DND-41 (cell line): Measurements from ENCODE around the gene SLC2A10.

Experiments
- ATAC-seq: fragments of 200-7000 bp; cut with Tn5 transposase; 3 replicates; pipeline ENCODE4 v1.9.1; 2021; ENCODE audit warnings: low read depth; ENCODE audit not compliant: insufficient read depth
- DNase-seq: peaks from one replicate; pipeline ENCODE4 v3.0.0-alpha.2; 2020
- H2AFZ ChIP-seq: 2 replicates; pipeline ENCODE4 v1.6.0; 2012; ENCODE audit warnings: low read depth, low read length
- H3K27ac ChIP-seq: 2 replicates; pipeline ENCODE4 v1.5.1; 2012; ENCODE audit warnings: low read length, inconsistent platforms
- H3K27me3 ChIP-seq: fragments of 200-600 bp; sonication (generic); 2 replicates; pipeline ENCODE4 v1.6.0; 2012; ENCODE audit warnings: low read length, mild to moderate bottlenecking, inconsistent platforms; ENCODE audit not compliant: insufficient read depth, poor library complexity
- H3K36me3 ChIP-seq: 2 replicates; pipeline ENCODE4 v1.5.1; 2012; ENCODE audit warnings: low read length, inconsistent platforms; ENCODE audit not compliant: insufficient read depth
- H3K4me1 ChIP-seq: 2 replicates; pipeline ENCODE4 v1.5.1; 2012; ENCODE audit warnings: mild to moderate bottlenecking, low read length; ENCODE audit not compliant: insufficient read depth
- H3K4me2 ChIP-seq: 2 replicates; pipeline ENCODE4 v1.6.0; 2012; ENCODE audit warnings: mild to moderate bottlenecking, moderate library complexity, low read length, inconsistent platforms; ENCODE audit not compliant: insufficient read depth
- H3K4me3 ChIP-seq, 2 experiments: fragments of 200-600 bp in 1 of 2; shearing (Covaris generic) in 1 of 2; 2 replicates each; pipeline ENCODE4 v1.5.1; 2012 to 2016; ENCODE audit warnings: inconsistent platforms in 2 of 2, low read length in 2 of 2, mild to moderate bottlenecking in 2 of 2, low read depth in 1 of 2, moderate library complexity in 1 of 2
- H3K79me2 ChIP-seq: 2 replicates; pipeline ENCODE4 v1.6.0; 2012; ENCODE audit warnings: low read length, inconsistent platforms; ENCODE audit not compliant: insufficient read depth
- H3K9ac ChIP-seq: 2 replicates; pipeline ENCODE4 v1.6.0; 2012; ENCODE audit warnings: low read depth, mild to moderate bottlenecking, inconsistent platforms, low read length, moderate library complexity
- H3K9me3 ChIP-seq: 2 replicates; pipeline ENCODE4 v1.5.1; 2012; ENCODE audit warnings: low read length, moderate library complexity, mild to moderate bottlenecking, inconsistent platforms; ENCODE audit not compliant: insufficient read depth, severe bottlenecking
- H4K20me1 ChIP-seq: 2 replicates; pipeline ENCODE4 v1.6.0; 2012; ENCODE audit warnings: low read length; ENCODE audit not compliant: insufficient read depth
- EZH2 ChIP-seq: IDR thresholded peaks from 3 replicates; pipeline ENCODE4 v1.6.1; 2012; ENCODE audit warnings: borderline replicate concordance, low read depth, mild to moderate bottlenecking, moderate library complexity, low read length, inconsistent platforms; ENCODE audit not compliant: severe bottlenecking
- TF ChIP-seq, protein P1 (sequence below): IDR thresholded peaks from 2 replicates; pipeline ENCODE4 v1.5.1; 2012; ENCODE audit warnings: borderline replicate concordance, low read length, moderate library complexity, mild to moderate bottlenecking; ENCODE audit not compliant: poor library complexity, severe bottlenecking; ENCODE audit errors: extremely low read depth

SLC2A10 gene

DNA sequence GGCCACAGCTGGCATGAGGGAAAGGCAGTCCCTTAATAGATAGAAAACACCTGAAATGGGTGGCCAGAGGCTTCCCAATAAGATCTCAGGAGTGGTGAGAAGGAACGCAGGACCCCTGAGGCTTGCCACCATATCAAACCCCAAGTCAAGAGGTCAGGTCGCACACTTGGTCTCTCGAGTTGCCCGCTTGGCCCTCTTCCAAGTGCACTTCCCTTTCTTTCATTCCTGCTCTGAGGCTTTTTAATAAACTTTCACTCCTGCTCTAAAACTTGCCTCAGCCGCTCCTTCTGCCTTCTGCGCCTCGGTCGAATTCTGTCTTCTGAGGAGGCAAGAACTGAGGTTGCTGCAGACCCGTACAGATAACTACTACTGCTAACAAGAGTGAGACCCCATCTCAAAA lies 64.2 kb downstream of the SLC2A10 start:
- no peaks in the 10 kb centered on the region for H3K9me3 ChIP-seq
- no peak for ATAC-seq
- no peak overlapping the region for H3K27ac ChIP-seq
- TF ChIP-seq EZH2: no peak
- H3K9ac ChIP-seq: no peak overlapping the region
- H3K79me2 ChIP-seq: no peaks in the 10 kb centered on the region
- no peak overlapping the region for H3K4me2 ChIP-seq
- H3K4me1 ChIP-seq: no peaks in the 10 kb centered on the region
- H2AFZ ChIP-seq: no peak overlapping the region
- no peak for DNase-seq
- no peaks in the 10 kb centered on the region for H4K20me1 ChIP-seq
- no peaks in the 10 kb centered on the region for H3K36me3 ChIP-seq
- H3K4me3 ChIP-seq: no peak overlapping the region
- peaks cover 10% of the 10 kb centered on the region for H3K27me3 ChIP-seq

DNA sequence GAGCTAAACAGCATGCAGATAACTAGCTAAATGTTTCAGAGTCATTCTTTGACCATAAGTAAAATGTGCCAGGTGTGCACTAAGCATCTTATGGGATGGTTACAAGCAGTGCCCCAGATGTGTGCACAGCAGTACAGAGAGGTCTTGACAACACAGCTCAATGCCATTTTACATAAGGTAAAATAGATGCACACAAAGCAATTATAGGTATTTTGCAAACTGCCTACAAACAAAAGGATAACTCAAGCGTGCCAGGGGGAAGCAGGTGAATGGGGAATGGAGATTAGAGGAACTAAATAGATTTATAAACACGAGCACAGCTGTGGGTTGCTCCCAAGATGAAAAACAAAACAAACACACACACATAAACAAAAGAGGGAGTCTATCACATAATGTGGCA lies 64.8 kb downstream of the SLC2A10 start:
- Histone ChIP-seq H3K27ac (no peak overlapping the region), H3K9me3 (no peaks in the 10 kb centered on the region), H3K4me3 (no peak overlapping the region), H3K4me1 (no peaks in the 10 kb centered on the region), H3K9ac (no peak overlapping the region), H3K79me2 (no peaks in the 10 kb centered on the region), H3K4me2 (no peak overlapping the region), H2AFZ (no peak overlapping the region), H3K27me3 (peaks cover 10% of the 10 kb centered on the region), H3K36me3 (no peaks in the 10 kb centered on the region), H4K20me1 (peaks cover under 1% of the 10 kb centered on the region; the same call in 1 of the 2 replicates)
- no peak for DNase-seq
- no peak for ATAC-seq
- TF ChIP-seq, protein P1, sequence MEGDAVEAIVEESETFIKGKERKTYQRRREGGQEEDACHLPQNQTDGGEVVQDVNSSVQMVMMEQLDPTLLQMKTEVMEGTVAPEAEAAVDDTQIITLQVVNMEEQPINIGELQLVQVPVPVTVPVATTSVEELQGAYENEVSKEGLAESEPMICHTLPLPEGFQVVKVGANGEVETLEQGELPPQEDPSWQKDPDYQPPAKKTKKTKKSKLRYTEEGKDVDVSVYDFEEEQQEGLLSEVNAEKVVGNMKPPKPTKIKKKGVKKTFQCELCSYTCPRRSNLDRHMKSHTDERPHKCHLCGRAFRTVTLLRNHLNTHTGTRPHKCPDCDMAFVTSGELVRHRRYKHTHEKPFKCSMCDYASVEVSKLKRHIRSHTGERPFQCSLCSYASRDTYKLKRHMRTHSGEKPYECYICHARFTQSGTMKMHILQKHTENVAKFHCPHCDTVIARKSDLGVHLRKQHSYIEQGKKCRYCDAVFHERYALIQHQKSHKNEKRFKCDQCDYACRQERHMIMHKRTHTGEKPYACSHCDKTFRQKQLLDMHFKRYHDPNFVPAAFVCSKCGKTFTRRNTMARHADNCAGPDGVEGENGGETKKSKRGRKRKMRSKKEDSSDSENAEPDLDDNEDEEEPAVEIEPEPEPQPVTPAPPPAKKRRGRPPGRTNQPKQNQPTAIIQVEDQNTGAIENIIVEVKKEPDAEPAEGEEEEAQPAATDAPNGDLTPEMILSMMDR: no peak
- no peak for TF ChIP-seq EZH2

DNA sequence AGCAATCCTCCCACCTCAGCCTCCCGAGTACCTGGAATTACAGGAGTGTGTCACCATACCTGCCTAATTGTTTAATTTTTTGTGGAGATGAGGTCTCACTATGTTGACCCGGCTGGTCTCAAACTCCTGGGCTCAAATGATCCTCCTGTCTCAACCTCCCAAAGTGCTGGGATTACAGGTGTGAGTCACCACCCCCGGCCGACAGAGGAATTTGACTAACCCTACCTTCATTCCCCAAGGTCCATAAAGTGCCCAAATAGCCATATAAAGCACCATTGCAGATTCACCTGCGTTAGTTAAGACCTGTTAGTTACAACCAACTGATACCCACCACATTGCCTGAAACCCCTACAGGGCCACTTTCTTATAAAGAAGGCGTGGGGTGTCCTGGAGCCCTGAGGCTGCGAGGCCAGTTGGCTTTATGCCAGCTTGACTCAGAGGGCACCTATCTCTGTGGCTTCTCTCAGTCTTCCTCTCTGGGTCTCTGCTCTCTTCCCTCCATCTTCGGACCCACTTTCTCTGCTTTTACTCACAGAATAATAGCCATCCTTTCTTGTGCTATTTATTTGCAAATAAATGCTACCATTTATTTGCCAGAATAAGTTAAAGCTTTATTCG lies 65.6 kb downstream of the SLC2A10 start:
- no peak for ATAC-seq
- Histone ChIP-seq H2AFZ (no peak overlapping the region), H3K36me3 (no peaks in the 10 kb centered on the region), H3K79me2 (no peaks in the 10 kb centered on the region), H4K20me1 (peaks cover 7% of the 10 kb centered on the region; the same call in 1 of the 2 replicates), H3K9ac (no peak overlapping the region), H3K27me3 (peaks cover 10% of the 10 kb centered on the region), H3K4me1 (no peaks in the 10 kb centered on the region), H3K9me3 (no peaks in the 10 kb centered on the region), H3K4me3 (no peak overlapping the region), H3K4me2 (no peak overlapping the region), H3K27ac (no peak overlapping the region)
- no peak for DNase-seq
- TF ChIP-seq, protein P1: no peak
- TF ChIP-seq EZH2: no peak

DNA sequence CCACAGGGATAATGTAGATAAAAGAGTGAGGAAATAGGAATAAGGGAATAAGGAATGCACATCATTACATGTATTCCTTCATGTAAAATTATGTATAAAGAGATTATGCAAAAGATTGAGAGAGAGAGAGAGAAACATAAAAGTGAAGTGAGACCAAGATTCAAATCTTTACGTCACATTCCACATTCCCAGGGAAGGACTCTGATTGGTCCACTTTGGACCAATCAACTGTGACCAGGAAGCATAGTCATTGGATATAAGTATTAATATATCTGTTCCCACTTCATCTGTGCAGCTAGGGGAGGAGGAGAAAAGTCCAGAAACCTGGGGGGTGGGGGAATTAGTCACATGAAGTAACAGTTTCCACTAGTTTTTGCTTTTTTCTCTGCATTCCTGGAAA lies 66.4 kb downstream of the SLC2A10 start:
- TF ChIP-seq, protein P1: no peak
- no peak for TF ChIP-seq EZH2
- Histone ChIP-seq H3K4me1 (no peaks in the 10 kb centered on the region), H3K27me3 (peaks cover 10% of the 10 kb centered on the region), H4K20me1 (peaks cover 7% of the 10 kb centered on the region; the same call in 1 of the 2 replicates), H3K27ac (no peak overlapping the region), H3K9ac (no peak overlapping the region), H3K9me3 (no peaks in the 10 kb centered on the region), H3K79me2 (no peaks in the 10 kb centered on the region), H3K36me3 (no peaks in the 10 kb centered on the region), H3K4me3 (no peak overlapping the region), H2AFZ (no peak overlapping the region), H3K4me2 (no peak overlapping the region)
- DNase-seq: no peak
- ATAC-seq: no peak
